Breast epithelium (tissue), 3 donors: ENCODE data around the gene TSPAN10.
A peak's percentile ranks its signal among the peaks of the same experiment; 100 is the strongest.
"Not testable (repeated sequence)": the region's sequence is repeated elsewhere in the genome, so short reads cannot be mapped to it uniquely, and the experiment has no call there.

Source experiments
- POLR2A ChIP-seq: fragments of 450-650 bp; IDR thresholded peaks from one replicate; pipeline ENCODE4 v1.6.1; 2016; ENCODE audit warnings: antibody characterized with exemption, mild to moderate bottlenecking, moderate library complexity
- POLR2AphosphoS5 ChIP-seq, 3 donors: sonication (generic); formaldehyde crosslinking; IDR thresholded peaks; one replicate each; pipeline ENCODE4 v1.6.1; 2017; ENCODE audit warnings: antibody characterized with exemption in 3 of 3
- TF ChIP-seq, protein P1 (sequence below), 3 donors: fragments of 450-650 bp; IDR thresholded peaks; one replicate each; pipeline ENCODE4 v1.5.1; 2016 to 2017; ENCODE audit warnings: antibody characterized with exemption in 3 of 3, mild to moderate bottlenecking in 3 of 3, moderate library complexity in 3 of 3

DNA sequence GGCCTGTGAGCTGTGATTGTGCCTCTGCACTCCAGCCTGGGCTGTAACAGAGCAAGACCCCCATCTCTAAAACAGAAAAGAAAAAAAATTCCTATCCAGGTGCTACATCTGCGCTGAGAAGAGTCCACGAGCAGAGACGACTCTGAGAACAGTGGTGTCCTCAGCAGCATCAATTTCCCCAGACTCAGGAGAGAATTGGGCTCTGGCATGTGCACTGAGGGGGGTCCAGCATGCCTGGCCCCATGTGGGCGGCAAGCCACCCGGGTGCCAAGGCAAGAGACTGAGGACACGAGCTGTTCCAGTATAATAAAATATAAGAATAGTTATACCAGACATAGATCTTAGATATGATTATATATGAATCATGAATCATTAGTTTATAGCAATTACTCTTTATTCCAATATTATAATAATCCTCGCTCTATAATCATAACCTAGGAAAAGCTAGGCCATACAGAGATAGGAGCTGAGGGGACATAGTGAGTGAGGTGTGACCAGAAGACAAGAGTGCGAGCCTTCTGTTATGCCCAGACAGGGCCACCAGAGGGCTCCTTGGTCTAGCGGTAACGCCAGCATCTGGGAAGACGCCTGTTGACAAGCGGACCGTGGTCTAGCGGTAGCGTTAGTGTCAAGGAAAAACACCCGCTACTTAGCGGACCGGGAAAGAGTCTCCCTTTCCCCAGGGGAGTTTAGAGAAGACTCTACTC is 38.7 kb downstream of the TSPAN10 start:
- TF ChIP-seq, protein P1, sequence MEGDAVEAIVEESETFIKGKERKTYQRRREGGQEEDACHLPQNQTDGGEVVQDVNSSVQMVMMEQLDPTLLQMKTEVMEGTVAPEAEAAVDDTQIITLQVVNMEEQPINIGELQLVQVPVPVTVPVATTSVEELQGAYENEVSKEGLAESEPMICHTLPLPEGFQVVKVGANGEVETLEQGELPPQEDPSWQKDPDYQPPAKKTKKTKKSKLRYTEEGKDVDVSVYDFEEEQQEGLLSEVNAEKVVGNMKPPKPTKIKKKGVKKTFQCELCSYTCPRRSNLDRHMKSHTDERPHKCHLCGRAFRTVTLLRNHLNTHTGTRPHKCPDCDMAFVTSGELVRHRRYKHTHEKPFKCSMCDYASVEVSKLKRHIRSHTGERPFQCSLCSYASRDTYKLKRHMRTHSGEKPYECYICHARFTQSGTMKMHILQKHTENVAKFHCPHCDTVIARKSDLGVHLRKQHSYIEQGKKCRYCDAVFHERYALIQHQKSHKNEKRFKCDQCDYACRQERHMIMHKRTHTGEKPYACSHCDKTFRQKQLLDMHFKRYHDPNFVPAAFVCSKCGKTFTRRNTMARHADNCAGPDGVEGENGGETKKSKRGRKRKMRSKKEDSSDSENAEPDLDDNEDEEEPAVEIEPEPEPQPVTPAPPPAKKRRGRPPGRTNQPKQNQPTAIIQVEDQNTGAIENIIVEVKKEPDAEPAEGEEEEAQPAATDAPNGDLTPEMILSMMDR (IDR thresholded peaks at IDR 0.05): peak; percentile 41 to 70 (median 67)
- TF ChIP-seq POLR2A; POLR2AphosphoS5 (IDR thresholded peaks at IDR 0.05): not testable (repeated sequence)
